Measurements from ENCODE around the gene DIPK1C.

DIPK1C gene

DNA sequence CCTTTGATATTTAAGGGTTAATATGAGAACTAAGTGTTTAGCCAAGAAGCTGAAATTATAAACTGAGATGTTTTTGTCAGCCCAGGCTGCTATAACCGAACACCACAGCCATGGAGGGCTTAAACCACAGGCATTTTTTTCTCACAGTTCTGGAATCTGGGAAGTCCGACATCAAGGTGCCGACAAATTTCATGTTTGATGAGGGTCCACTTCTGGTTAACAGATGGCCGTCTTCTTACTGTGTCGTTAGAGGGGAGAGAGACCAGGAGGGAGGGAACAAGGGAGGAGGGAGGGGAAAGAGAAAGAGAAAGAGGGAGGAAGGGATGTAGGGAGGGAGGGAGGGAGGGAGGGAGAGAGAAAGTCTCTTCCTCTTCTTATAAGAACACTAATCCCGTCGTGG is 32.6 kb upstream of the DIPK1C start:
- Histone ChIP-seq H3K9me2 (replicated peaks; ENCODE audit: control insufficient read depth, low read length) (no peaks in the 10 kb centered on the region), H3K27ac (ENCODE audit: low read depth, low read length) (no peak overlapping the region), H3K79me2 (ENCODE audit: control insufficient read depth, low read length) (no peaks in the 10 kb centered on the region), H3K27me3 (ENCODE audit: control insufficient read depth, low read length) (peaks cover 29% of the 10 kb centered on the region), H3K4me2 (ENCODE audit: low read length) (no peak overlapping the region), H3K4me3 (ENCODE audit: low read length) (no peak overlapping the region), H3K4me1 (ENCODE audit: control insufficient read depth, low read length) (no peaks in the 10 kb centered on the region), H3K9me3 (ENCODE audit: control insufficient read depth, insufficient read depth, low read length) (no peaks in the 10 kb centered on the region), H3K36me3 (ENCODE audit: control insufficient read depth, low read length) (no peaks in the 10 kb centered on the region), H4K20me1 (ENCODE audit: control insufficient read depth, insufficient read depth, low read depth, low read length) (no peaks in the 10 kb centered on the region), H3F3A (ENCODE audit: control insufficient read depth, insufficient read depth) (peaks cover 7% of the 10 kb centered on the region; the same call in 1 of the 2 replicates)
- TF ChIP-seq CTCF (IDR thresholded peaks at IDR 0.05; ENCODE audit: low read depth, low read length, poor library complexity, severe bottlenecking) = no peak
- TF ChIP-seq EZH2phosphoT487 (IDR thresholded peaks at IDR 0.05; ENCODE audit: borderline replicate concordance, low read length) = no peak

- H3K27ac ChIP-seq (ENCODE audit: low read depth, low read length) = no peak overlapping the region
- H3K79me2 ChIP-seq (ENCODE audit: control insufficient read depth, low read length) = no peaks in the 10 kb centered on the region
- H3F3A ChIP-seq (ENCODE audit: control insufficient read depth, insufficient read depth) = no peaks in the 10 kb centered on the region
- H3K9me2 ChIP-seq (replicated peaks; ENCODE audit: control insufficient read depth, low read length) = no peaks in the 10 kb centered on the region
- no peak for TF ChIP-seq CTCF (IDR thresholded peaks at IDR 0.05; ENCODE audit: low read depth, low read length, poor library complexity, severe bottlenecking)
- no peak for TF ChIP-seq EZH2phosphoT487 (IDR thresholded peaks at IDR 0.05; ENCODE audit: borderline replicate concordance, low read length)
- H3K9me3 ChIP-seq (ENCODE audit: control insufficient read depth, insufficient read depth, low read length) = no peaks in the 10 kb centered on the region
- H3K36me3 ChIP-seq (ENCODE audit: control insufficient read depth, low read length) = no peaks in the 10 kb centered on the region
- no peaks in the 10 kb centered on the region for H3K4me1 ChIP-seq (ENCODE audit: control insufficient read depth, low read length)
- H3K27me3 ChIP-seq (ENCODE audit: control insufficient read depth, low read length) = peaks cover 24% of the 10 kb centered on the region
- no peaks in the 10 kb centered on the region for H4K20me1 ChIP-seq (ENCODE audit: control insufficient read depth, insufficient read depth, low read depth, low read length)
- no peak overlapping the region for H3K4me3 ChIP-seq (ENCODE audit: low read length)
- H3K4me2 ChIP-seq (ENCODE audit: low read length) = no peak overlapping the region
Observed at GRCh38 chr18:74488864-74489263, 31.8 kb upstream of the DIPK1C start.

DNA sequence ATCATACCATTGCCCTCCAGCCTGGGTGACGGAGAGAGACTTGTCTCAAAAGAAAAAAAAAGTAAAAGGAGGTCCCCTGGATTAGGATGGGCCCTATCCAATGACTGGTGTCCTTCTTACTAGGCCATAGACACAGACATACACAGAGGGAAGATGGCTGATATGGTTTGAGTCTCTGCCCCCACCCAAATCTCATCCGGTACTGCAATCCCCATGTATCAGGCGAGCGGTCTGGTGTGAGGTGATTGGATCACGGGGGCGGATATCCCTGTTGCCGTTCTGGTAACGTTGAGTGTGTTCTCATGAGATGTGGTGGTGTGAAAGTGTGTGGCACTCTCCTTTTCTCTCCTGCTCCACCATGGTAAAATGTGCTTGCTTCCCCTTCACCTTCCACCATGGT is 31.2 kb upstream of the DIPK1C start:
- Histone ChIP-seq H3K27ac (ENCODE audit: low read depth, low read length) (no peak overlapping the region), H3K4me1 (ENCODE audit: control insufficient read depth, low read length) (no peaks in the 10 kb centered on the region), H3K9me2 (replicated peaks; ENCODE audit: control insufficient read depth, low read length) (no peaks in the 10 kb centered on the region), H3K9me3 (ENCODE audit: control insufficient read depth, insufficient read depth, low read length) (no peaks in the 10 kb centered on the region), H3F3A (ENCODE audit: control insufficient read depth, insufficient read depth) (no peaks in the 10 kb centered on the region), H3K27me3 (ENCODE audit: control insufficient read depth, low read length) (peaks cover 23% of the 10 kb centered on the region), H3K36me3 (ENCODE audit: control insufficient read depth, low read length) (no peaks in the 10 kb centered on the region), H3K79me2 (ENCODE audit: control insufficient read depth, low read length) (no peaks in the 10 kb centered on the region), H3K4me2 (ENCODE audit: low read length) (no peak overlapping the region), H3K4me3 (ENCODE audit: low read length) (no peak overlapping the region), H4K20me1 (ENCODE audit: control insufficient read depth, insufficient read depth, low read depth, low read length) (no peaks in the 10 kb centered on the region)
- TF ChIP-seq CTCF (IDR thresholded peaks at IDR 0.05; ENCODE audit: low read depth, low read length, poor library complexity, severe bottlenecking) (no peak), EZH2phosphoT487 (IDR thresholded peaks at IDR 0.05; ENCODE audit: borderline replicate concordance, low read length) (no peak)

Data from DOHH2 (cell line).